ENCODE measurements around the gene HES1.

Gene HES1

DNA sequence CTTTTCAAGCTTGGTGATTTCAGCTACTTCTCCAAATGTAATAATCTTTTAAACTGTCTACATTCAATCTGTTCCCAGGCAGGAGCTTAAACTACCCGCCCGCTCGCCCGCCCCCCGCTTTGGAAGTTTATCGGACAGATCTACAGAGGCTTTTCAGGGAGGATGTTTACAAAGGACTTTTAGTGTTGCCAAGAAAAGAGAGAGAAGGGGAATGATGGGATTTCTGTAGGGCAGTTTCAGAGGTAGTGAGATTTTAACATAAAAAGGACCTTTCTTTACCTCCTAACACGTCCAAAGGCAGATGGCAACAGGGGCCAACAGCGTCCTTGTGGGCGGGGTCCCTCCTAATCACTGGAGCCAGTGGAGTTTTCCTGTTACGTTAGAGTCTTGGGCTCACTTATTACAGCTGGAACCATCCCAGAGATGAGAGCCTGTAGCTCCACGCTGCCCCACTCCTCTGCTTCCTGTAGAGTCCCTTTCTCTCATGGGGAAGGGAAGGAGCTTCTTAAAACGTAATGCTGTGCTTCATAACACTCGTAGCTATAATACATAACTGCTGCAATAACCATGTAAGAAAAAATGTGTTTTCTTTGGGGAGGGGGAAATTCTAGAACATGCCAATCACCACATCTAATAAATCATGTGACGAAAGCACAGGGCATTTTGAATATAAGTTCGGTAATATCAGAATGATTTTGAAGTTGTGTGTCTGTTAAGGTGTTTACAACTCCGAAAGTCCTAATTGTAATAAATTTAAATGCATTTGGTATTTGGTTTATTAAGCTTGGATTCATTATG lies 30.9 kb downstream of the HES1 start:
- no peak for FAIRE-seq

DNA sequence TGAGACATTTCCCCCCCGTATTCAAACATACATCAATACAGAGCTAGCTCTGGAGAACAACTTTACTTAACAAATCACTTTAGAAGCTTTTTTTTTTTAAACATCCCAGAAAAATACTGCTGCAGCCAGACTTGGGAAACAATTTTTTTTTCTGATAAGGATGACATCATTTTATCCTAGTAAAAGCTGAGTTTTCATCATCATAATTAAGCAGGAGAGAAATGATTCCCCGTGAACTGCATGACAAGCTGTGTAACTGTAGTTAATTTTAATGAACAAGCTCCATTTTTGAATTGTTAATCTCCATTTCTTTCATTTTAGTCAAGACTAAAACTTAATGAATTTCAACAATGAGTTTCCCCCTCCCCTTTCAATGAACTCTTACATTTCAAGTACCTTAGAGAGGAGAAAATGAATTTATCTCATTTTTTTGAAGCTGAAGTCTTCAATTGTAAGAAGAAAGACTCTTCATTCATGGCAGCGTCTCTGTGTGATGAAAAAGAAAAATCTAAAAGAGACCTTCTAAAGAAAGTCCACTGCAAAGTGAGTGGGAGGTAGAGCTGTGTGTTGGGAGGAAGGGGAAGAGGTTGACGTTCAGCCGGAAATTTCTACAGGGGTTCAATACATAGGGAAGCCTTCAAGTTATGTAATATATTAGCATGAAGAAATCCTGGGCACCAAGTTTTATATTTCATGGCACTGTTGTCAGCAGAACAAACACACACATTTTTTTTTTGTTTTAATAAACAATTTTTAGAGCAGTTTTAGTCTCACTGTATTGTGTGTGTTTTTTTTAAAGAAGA lies 31.7 kb downstream of the HES1 start:
- no peak for DNase-seq (ENCODE audit: low spot score)
- no peak for FAIRE-seq

More for the DNA sequence above, 30.9 kb downstream of the HES1 start:
- DNase-seq (ENCODE audit: low spot score), result no peak

DNA sequence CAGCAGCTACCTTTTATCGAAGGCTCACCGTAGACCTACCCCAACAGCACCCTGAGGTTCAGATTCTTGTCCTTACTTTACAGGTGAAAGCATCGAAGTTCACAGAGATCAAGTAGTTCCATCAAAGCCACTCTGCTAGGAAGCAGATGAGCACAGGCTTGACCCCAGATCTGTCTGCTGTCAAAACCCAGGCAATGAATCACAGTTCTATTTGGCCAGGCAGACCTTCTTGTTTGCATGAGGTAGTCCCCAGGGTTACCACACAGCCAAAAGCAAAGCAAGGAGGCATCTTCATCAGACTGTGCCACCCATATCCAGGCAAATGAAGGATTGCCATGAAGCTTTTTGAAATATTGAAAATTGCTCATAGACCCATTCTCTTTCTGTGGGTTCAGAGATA lies 33.0 kb downstream of the HES1 start:
- FAIRE-seq (no peak), DNase-seq (ENCODE audit: low spot score) (no peak)

DNA sequence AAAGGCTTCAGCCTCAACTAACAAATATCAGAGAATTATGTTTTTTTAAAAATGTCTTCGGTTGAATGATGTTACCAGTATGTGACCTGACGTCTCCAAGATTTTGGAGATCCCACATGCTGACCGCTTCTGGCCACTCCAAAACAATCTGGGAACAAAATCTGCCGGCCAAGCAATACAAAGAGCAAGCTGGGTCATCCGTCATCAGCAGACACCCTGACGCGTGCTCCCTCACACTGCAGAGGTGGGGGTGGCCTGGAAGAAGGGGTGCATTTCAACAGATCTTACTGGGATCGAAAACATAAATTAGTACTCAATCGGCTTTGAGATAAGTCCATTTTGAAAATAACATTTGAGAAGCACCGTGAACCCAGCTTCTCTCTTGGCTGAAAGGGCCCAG lies 33.6 kb downstream of the HES1 start:
- no peak for DNase-seq (ENCODE audit: low spot score)
- no peak for FAIRE-seq

DNA sequence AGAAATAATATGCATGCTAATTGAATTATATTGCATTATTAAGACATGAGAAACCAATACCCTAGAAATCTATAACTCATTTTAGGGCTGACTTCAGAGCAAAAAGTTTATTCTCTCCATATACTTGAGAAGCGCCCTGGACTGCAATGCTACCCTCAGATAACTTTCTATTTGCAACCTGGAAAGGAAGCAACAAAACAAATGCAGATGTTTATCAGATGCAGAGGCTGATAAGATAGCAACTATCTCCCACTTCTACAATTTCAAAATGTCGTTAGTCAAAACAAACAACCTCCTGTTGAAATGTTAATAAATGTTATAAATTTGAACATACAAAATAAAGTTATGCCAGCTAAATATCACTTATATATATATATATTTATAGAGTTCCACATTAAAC lies 34.8 kb downstream of the HES1 start:
- FAIRE-seq, result no peak

DNA sequence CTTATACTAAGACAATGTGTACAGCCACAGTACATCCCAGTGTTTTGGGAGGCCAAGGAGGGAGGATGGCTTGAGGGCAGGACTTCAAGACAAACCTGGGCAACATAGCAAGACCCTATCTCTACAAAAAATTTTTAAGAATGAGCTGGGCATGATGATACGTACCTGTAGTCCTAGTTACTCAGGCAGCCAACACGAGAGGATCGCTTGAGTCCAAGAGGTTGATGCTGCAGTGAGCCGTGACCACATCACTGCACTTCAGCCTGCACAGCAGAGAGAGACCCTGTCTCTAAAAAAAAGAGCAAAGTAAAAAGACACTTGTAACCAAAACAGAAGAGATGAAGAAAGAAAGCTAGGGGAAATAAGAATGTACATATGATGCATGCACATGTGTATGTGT lies 38.5 kb downstream of the HES1 start:
- no peak for DNase-seq (ENCODE audit: low spot score)
- FAIRE-seq, result no peak

More for the DNA sequence above, 34.8 kb downstream of the HES1 start:
- no peak for DNase-seq (ENCODE audit: low spot score)

DNA sequence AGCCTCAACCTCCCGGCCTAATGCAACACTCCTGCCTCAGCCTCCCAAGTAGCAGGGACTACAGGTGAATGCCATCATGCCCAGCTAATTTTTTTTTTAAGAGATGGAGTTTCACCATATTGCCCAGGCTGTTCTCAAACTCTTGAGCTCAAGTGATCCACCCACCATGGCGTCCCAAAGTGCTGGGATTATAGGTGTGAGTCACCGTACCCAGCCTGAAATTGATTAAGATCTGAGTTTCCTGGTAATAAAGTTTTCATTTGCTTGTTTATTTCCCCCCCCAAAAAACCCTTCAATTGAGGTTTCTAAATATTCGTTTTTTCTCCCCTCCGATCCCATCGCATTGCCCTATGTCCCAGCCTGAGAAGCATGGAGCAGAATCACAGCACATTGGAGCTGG lies 39.0 kb downstream of the HES1 start:
- DNase-seq (ENCODE audit: low spot score) (no peak), FAIRE-seq (no peak)

DNA sequence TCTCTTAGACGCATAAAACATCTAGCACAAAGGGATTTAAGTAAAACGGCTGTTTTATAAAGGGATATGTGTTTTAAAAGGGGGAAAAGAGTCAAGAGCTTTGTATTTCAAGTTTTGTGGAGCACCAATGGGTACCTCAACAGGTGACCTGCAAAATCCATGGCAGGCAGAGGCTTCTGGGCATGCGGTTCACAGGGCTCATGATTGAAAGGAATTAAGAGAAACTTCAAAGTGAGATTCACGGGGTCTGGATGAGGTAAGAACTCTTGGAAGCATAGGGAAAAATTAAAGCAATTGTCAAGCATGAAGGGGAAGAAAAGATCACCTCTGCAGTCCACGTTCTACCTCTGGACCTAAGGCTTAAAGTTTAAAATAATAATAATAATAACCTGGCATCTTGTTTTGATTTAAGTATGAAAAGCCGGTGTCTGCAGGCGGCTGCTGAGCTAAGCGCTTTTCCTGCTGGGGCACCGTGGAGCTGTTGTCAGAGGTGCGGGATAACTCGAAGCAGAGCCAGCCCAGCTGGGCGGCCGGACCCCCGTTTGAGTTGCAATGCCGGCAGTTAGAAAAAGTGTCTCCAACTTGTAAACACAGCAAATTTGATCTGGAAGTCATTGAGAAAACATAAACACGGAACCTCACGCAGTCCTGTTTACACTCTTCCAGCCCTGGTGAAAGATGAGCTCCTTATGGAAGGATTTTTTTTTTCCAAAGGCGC lies 40.5 kb downstream of the HES1 start:
- DNase-seq (ENCODE audit: low spot score) (no peak), FAIRE-seq (no peak)

DNA sequence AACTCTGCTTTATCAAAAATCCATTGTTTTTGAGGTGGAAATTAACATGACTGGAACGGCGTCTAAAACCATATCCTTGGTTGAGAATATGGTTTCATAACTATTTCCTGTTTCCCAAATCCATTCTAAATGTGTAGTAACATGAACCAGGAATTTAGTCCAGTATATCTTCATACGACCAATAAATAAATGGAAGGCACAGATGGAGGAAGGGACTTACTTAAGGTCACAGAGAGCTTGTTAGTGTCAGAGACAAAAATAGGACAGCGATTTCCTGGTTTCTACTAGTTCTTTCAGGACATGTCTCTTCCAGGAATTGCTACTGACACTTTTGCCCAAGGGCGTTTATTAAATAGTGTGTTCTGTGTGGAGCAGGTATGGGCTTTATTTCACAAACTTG lies 41.2 kb downstream of the HES1 start:
- DNase-seq (ENCODE audit: low spot score) (no peak), FAIRE-seq (no peak)

DNA sequence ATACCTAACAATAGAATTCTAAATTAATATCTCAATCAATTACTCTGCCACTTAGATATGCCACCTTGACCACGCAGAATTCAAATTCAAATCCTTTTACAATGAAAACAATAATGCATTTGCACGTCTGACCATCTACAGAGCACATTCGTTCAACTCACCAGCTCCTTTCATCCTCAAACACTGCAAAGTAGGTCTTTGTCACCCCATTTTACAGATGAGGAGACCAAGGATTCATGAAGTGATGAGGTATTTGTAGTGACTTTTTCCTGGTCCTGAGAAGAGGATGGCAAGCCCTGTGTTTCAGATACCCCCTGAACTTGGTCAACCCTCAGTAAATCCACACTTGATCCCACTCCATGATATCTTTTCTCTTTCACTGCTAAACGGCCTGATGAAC lies 42.2 kb downstream of the HES1 start:
- no peak for FAIRE-seq
- no peak for DNase-seq (ENCODE audit: low spot score)

DNA sequence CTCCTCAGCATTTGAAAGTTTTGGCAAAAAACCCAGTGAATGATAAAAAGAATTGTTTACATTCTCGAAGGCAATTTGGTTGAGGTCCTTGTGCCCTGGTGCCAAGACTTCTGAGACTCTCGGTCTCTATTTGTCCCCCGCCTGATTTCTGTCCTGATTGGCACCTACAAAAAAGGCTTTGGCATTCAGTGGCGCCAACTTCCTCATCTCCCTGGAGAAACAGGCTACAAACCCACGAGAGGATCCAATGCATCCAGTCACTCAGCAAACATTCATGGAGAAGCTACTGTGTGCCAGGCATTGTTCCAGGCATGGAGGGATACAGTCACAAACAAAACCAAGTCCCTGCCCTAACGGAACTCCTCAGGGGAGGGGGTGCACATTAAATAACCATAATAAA lies 42.7 kb downstream of the HES1 start:
- DNase-seq (ENCODE audit: low spot score) (no peak), FAIRE-seq (no peak)

DNA sequence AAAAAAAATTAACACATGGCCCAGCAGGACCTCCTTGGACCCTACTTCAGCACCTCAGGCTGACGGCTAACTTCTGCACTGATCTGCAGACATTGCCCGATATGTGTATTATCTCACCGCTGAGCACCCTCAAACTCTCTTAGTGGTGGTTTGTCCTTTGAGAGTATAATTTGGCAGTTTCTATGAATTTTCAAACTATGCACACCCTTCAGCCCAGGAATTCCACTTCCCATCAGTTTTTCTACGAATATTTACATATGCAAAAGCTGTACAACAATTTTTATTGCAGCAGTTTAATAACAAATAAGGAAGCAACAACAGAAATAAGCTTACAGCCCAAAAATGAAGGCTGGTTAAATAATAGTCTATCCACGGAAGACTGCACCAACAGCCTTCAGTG lies 44.6 kb downstream of the HES1 start:
- DNase-seq (ENCODE audit: low spot score), result no peak
- no peak for FAIRE-seq

DNA sequence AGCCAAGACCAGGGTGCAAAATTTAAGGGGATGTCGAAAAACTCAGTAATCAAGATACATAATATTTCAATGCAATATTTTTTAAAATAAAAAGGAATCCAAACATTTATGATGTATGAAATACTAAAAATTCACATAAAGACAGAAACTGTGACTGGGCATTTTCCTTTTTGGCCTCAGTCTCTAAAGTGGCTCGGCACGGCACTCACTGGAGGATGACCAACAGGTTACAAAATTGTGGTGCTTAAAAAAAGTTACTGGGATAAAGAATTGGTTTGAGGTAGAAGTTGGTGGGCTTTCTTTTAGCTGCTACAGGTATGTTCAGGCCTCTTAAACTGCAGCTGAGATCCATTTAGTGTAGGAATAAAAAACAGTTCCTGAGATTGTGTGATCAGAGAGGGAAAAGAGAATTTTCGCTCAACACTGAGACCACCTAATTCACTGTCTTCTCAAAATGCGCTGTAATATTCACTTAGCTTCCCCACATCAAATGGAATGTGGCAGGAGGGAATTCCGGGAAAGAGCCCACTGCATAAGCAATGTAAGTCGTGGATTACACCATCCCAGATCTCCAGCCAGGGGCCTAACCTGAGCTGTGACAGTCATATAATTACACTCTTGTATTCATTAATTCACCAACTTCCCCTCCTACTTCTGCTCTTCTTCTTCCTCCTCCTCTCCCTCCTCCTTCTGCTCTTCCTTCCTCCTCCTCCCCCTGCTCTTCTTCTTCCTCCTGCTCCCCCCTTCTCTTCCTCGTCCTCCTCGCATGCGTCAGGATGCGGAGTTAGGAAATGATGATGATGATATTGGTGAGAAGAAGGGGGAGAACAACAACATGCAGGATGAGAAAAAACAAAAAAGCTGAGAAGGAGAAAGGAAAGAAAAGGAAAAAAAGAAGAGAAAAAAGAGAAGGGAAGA lies 45.9 kb downstream of the HES1 start:
- DNase-seq (ENCODE audit: low spot score) (no peak), FAIRE-seq (no peak)

DNA sequence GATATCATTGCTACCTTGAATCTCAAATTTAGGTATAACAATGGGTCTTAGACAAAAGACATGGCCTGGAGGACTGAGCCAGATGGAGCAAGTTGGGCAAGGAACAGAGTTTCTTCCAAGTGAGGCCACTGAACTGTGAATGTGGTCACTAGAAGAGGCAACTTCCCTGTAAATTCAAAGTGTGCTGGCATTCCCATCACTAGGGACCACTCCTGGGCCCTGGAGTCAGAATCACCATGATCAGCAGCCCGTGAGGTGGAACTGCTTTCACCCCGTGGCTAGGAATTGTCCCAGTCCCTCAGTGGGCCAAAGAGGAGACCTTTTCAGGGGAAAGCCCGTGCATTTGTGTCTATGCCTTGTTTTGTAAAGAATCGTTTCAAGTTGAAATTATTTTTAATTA lies 47.3 kb downstream of the HES1 start:
- no peak for DNase-seq (ENCODE audit: low spot score)
- no peak for FAIRE-seq

DNA sequence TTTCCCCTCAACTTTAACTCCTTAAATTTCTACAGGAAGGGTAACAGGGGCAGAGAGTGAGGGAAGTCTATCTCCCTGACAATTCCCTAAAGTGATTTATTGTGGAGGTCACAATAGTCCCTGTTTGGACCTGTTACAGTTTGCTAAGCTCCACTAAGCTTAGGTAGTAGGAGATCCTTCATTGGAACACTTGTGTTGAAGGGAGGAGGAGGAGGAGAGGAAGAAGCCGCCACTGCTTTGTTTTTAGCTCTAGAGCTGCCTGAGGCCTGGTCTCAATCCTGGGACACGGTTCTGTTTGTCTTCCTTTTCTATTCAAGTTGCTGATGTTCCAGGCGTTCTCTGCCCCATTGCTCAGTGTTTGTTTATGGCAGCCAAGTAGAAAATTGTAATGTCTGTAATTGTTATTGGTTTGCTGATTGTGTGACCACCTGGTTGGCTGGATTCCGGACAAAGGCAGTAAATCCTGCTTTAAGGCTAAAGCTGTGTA lies 48.4 kb downstream of the HES1 start:
- no peak for DNase-seq (ENCODE audit: low spot score)
- no peak for FAIRE-seq

DNA sequence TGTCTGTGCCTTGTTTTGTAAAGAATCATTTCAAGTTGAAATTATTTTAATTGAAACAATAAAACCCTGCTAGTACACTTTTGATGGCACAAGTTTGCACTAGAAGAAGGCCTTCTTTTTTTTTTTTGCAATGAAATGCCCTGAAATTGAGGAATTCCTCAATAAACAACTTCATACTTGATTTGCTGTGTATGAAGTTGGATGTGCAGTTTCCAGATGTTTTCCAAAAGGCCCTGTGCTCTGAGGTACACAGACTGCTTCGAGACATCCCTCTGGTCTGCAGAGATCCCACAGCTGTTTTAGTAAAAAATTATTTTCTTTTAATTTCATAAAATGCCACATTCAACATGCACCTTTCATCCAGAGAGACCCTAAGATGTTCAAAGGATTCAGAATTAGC lies 48.9 kb downstream of the HES1 start:
- DNase-seq (ENCODE audit: low spot score), result no peak
- FAIRE-seq, result no peak

DNA sequence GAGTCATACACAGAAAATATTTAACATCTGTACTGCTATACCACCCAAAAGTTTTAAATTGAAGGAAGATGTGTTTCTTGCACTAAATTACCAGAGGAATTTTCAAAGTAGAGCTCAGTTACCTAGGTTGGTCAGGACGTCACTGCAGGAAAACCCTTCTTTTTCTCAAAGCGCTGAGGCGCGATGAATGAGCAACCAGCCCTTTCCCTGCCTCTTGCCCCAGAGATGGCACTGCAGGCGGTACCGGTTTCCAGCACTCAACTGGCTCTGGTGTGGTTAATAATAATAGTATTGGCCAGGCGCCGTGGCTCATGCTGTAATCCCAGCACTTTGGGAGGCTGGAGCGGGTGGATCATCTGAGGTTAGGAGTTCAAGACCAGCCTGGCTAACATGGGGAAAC lies 49.3 kb downstream of the HES1 start:
- no peak for DNase-seq (ENCODE audit: low spot score)
- FAIRE-seq, result no peak

DNA sequence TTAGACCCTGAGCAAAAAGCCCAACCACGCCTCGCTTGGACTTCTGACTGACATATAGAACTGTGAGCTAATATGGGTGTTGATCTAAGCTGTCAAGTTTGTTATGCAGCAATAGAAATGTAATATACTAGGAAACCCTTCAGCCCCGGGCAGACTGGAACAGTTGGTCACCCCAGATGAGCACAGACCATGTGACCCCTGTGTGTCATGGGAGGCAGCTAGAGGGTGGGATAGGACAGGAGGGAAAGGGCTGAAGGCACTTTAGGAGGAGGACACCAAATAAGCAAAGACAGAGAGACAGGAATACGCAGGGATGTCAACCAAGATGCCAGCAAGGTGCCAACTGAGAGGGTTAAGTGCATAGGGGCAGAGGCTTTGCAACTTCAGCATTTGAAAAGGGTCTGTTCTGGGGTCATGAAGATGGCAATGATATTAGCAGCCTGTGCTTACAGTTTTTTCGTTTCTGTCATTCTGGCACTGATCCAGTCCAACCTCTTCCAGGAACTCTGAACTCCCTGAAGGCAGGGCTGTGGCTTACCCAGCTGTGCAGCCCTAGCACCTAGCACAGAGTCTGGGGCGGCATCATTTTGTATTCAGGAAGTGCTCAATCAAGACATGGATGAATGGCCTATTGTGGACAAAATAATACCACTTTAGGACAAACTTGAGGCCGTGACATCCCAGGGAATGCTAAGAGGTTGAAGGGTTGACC lies 51.4 kb downstream of the HES1 start:
- FAIRE-seq, result no peak

More for the DNA sequence above, 51.4 kb downstream of the HES1 start:
- no peak for DNase-seq (ENCODE audit: low spot score)

Data from RCC 7860 (cell line).